Nephron (organoid): ENCODE results near the gene TSPAN5.

ENCODE experiments used
- H3K27ac Mint-ChIP-seq, 3 experiments: 2 replicates each; pipeline ENCODE4 v1.8.0; 2020; ENCODE audit warnings: mixed read lengths in 3 of 3, mild to moderate bottlenecking in 2 of 3, moderate library complexity in 1 of 3
- H3K27me3 Mint-ChIP-seq: 2 replicates; pipeline ENCODE4 v1.8.0; 2021; ENCODE audit warnings: low read depth, mild to moderate bottlenecking, moderate library complexity, mixed read lengths
- H3K36me3 Mint-ChIP-seq: 2 replicates; pipeline ENCODE4 v1.8.0; 2020; ENCODE audit warnings: low read depth, mixed read lengths
- H3K4me1 Mint-ChIP-seq: 2 replicates; pipeline ENCODE4 v1.8.0; 2020; ENCODE audit warnings: mixed read lengths
- H3K4me3 Mint-ChIP-seq, 3 experiments: 2 replicates each; pipeline ENCODE4 v1.8.0; 2020; ENCODE audit warnings: mild to moderate bottlenecking in 3 of 3, mixed read lengths in 3 of 3, moderate library complexity in 2 of 3
- H3K9me3 Mint-ChIP-seq: 2 replicates; pipeline ENCODE4 v1.8.0; 2020; ENCODE audit warnings: mixed read lengths
- CTCF ChIP-seq, 3 experiments: fragments of 200-600 bp; sonication (generic); IDR thresholded peaks; one replicate each; pipeline ENCODE4 v1.5.0; 2021; ENCODE audit warnings: antibody characterized with exemption in 3 of 3; ENCODE audit not compliant: unreplicated experiment in 3 of 3

Gene TSPAN5

GRCh38 chr4:98604723-98605122, 53.7 kb downstream of the TSPAN5 start:
- Mint-ChIP-seq H3K27me3 (no peaks in the 10 kb centered on the region), H3K27ac (no peak overlapping the region), H3K4me1 (peaks cover 11% of the 10 kb centered on the region), H3K36me3 (peaks cover 23% of the 10 kb centered on the region), H3K4me3 (no peak overlapping the region), H3K9me3 (peaks cover 26% of the 10 kb centered on the region)
- TF ChIP-seq CTCF (IDR thresholded peaks at IDR 0.05; ENCODE audit: unreplicated experiment in 3 of 3), result no peak

GRCh38 chr4:98603683-98604521, 54.5 kb downstream of the TSPAN5 start:
- Mint-ChIP-seq H3K27ac (no peak overlapping the region), H3K4me3 (no peak overlapping the region), H3K36me3 (peaks cover 28% of the 10 kb centered on the region), H3K9me3 (peaks cover 30% of the 10 kb centered on the region), H3K4me1 (peaks cover 11% of the 10 kb centered on the region), H3K27me3 (no peaks in the 10 kb centered on the region)
- no peak for TF ChIP-seq CTCF (IDR thresholded peaks at IDR 0.05; ENCODE audit: unreplicated experiment in 3 of 3)

- H3K4me1 Mint-ChIP-seq, result peaks cover 11% of the 10 kb centered on the region
- no peak overlapping the region for H3K27ac Mint-ChIP-seq
- peaks cover 36% of the 10 kb centered on the region for H3K9me3 Mint-ChIP-seq
- H3K27me3 Mint-ChIP-seq, result no peaks in the 10 kb centered on the region
- H3K4me3 Mint-ChIP-seq, result no peak overlapping the region
- no peak for TF ChIP-seq CTCF (IDR thresholded peaks at IDR 0.05; ENCODE audit: unreplicated experiment in 3 of 3)
- H3K36me3 Mint-ChIP-seq, result peaks cover 34% of the 10 kb centered on the region
Observed at GRCh38 chr4:98602270-98602669, 56.1 kb downstream of the TSPAN5 start.

- Mint-ChIP-seq H3K4me3 (no peak overlapping the region), H3K4me1 (peaks cover 11% of the 10 kb centered on the region), H3K27me3 (no peaks in the 10 kb centered on the region), H3K36me3 (peaks cover 34% of the 10 kb centered on the region), H3K27ac (no peak overlapping the region), H3K9me3 (peaks cover 36% of the 10 kb centered on the region)
- no peak for TF ChIP-seq CTCF (IDR thresholded peaks at IDR 0.05; ENCODE audit: unreplicated experiment in 3 of 3)
Observed at GRCh38 chr4:98601708-98602107, 56.7 kb downstream of the TSPAN5 start.

- Mint-ChIP-seq H3K36me3 (peaks cover 34% of the 10 kb centered on the region), H3K4me1 (no peaks in the 10 kb centered on the region), H3K9me3 (peaks cover 34% of the 10 kb centered on the region), H3K27ac (no peak overlapping the region), H3K27me3 (no peaks in the 10 kb centered on the region), H3K4me3 (no peak overlapping the region)
- no peak for TF ChIP-seq CTCF (IDR thresholded peaks at IDR 0.05; ENCODE audit: unreplicated experiment in 3 of 3)
Observed at GRCh38 chr4:98599617-98600205, 58.7 kb downstream of the TSPAN5 start.
